GM12801 (cell line): ENCODE results near the gene SLC35A3.

Experiments used
- CTCF ChIP-seq: IDR thresholded peaks from one replicate; pipeline ENCODE4 v1.5.1; 2011; ENCODE audit warnings: control low read depth; ENCODE audit not compliant: insufficient read length; ENCODE audit errors: extremely low read depth

Gene SLC35A3

GRCh38 chr1:99964806-99965205, 5.0 kb upstream of the SLC35A3 start:
- TF ChIP-seq CTCF: no peak

- TF ChIP-seq CTCF: no peak
Measured at GRCh38 chr1:99965646-99966375, 4.0 kb upstream of the SLC35A3 start.

- no peak for TF ChIP-seq CTCF
Measured at GRCh38 chr1:99968214-99968613, 1.6 kb upstream of the SLC35A3 start.

- no peak for TF ChIP-seq CTCF
Measured at GRCh38 chr1:99969260-99969728, 502 bp upstream of the SLC35A3 start.

- no peak for TF ChIP-seq CTCF
Measured at GRCh38 chr1:99970713-99971255, 988 bp downstream of the SLC35A3 start.

GRCh38 chr1:99975529-99975928, 5.7 kb downstream of the SLC35A3 start:
- TF ChIP-seq CTCF: no peak

GRCh38 chr1:99978218-99978617, 8.4 kb downstream of the SLC35A3 start:
- TF ChIP-seq CTCF: no peak
